Pancreas (tissue), 10 donors: ENCODE results near the gene ZBTB1. TPM values are rescaled to one million over a fixed set of nuclear protein-coding genes. Genes with fewer than 3 reads are reported as not detected.

Source experiments
- ATAC-seq, 4 donors: fragments of 200-7000 bp; cut with Tn5 transposase; one replicate each; pipeline versions ENCODE4 v1.8.0 to v1.9.1; 2020; ENCODE audit warnings: mild to moderate bottlenecking in 4 of 4, moderate library complexity in 4 of 4
- DNase-seq, 6 donors: peaks; one replicate each; pipeline ENCODE4 v3.0.0-alpha.2; 2020
- FAIRE-seq: peaks from 2 replicates; lab custom pipeline; 2012; peaks lifted over from hg19 to GRCh38; lab: Jason Lieb, UNC
- H3K27ac ChIP-seq, 4 donors: fragments of 200-600 bp; sonication (generic); 1 replicate in 3 of 4; 2 replicates in 1 of 4; pipeline versions ENCODE4 v1.5.0 to v1.8.0; 2020
- H3K27me3 ChIP-seq, 4 donors: fragments of 200-600 bp; one replicate each; pipeline ENCODE4 v1.8.0; 2021
- H3K36me3 ChIP-seq, 3 donors: fragments of 200-600 bp; sonication (generic) in 1 of 3; one replicate each; pipeline versions ENCODE4 v1.5.0 to v1.8.0; 2020 to 2021
- H3K4me1 ChIP-seq, 3 donors: fragments of 200-600 bp; one replicate each; pipeline ENCODE4 v1.8.0; 2021
- H3K4me3 ChIP-seq, 4 donors: fragments of 200-600 bp; sonication (generic) in 2 of 4; one replicate each; pipeline versions ENCODE4 v1.5.0 to v1.8.0; 2020 to 2021
- H3K9me3 ChIP-seq, 4 donors: fragments of 200-600 bp; one replicate each; pipeline ENCODE4 v1.8.0; 2021
- WGBS, 2 donors: extraction: QIAGEN DNeasy Blood & Tissue Kit; methylation state at CpG; one replicate each; pipeline ENCODE4 v1.1.7; 2013; 5-methylcytosine and 5-hydroxymethylcytosine counted together
- intact Hi-C, 3 donors: fragments of 100-400 bp; cut with DNase I; formaldehyde crosslinking; loops; one replicate each; pipeline versions ENCODE4 v1.11.1 to v1.14.2; 2022
- polyA plus RNA-seq, 2 donors: library from polyadenylated mRNA; stranded (reverse); fragments of 200-250 nt; gene quantifications; one replicate each; pipeline ENCODE4 v1.2.3, GENCODE V29; 2013
- total RNA-seq, 6 donors: library from RNA; stranded (reverse); fragmentation: NEBNext Ultra II Directional in 4 of 6; extraction: Animal tissue kit (Norgen Biotek cat#: 25700) in 4 of 6; gene quantifications; one replicate each; pipeline versions ENCODE4 v1.2.1 to v1.2.4, GENCODE V29; 2021 to 2023
- TF ChIP-seq, protein P1 (sequence below), 4 donors: fragments of 200-600 bp; sonication (generic) in 3 of 4; IDR thresholded peaks; one replicate each; pipeline versions ENCODE4 v1.5.0 to v1.8.0; 2021; ENCODE audit warnings: antibody characterized with exemption in 4 of 4
- donor health status: healthy with polysubstance abuse.
- donor health status: DM: no; HTN: no; CAD: no; lungs with moderate emphysema.
- donor health status: DM: no; HTN: no; CAD: no.
- donor health status: control.
- donor health status: control.
- donor health status: Bipolar disorder and iron deficiency.
- donor health status: DM: yes; HTN: yes; CAD: no.
- donor health status: DM: no; HTN: no; CAD: no.
- donor health status: DM: no; HTN: no; CAD: no.
- donor health status: DM: yes; HTN: yes; CAD: no.

Gene ZBTB1
- total and polyA plus RNA-seq, 8 donors, result 8.7 to 24.3 (median 11.9) TPM

- Histone ChIP-seq H3K9me3 (no peaks in the 10 kb centered on the region), H3K4me3 (no peak overlapping the region), H3K4me1 (peaks cover 4 to 10% (median 6%) of the 10 kb centered on the region in 3 donors), H3K27ac (no peak overlapping the region), H3K36me3 (peaks cover 0 to 4% (median 0%) of the 10 kb centered on the region in 3 donors), H3K27me3 (no peaks in the 10 kb centered on the region)
- WGBS, 2 donors, result 91 to 92% methylated on average over 6 of the region's 6 CpGs
- no peak for FAIRE-seq
- intact Hi-C loops, result no loop called here
- DNase-seq, result no peak
- TF ChIP-seq, protein P1, sequence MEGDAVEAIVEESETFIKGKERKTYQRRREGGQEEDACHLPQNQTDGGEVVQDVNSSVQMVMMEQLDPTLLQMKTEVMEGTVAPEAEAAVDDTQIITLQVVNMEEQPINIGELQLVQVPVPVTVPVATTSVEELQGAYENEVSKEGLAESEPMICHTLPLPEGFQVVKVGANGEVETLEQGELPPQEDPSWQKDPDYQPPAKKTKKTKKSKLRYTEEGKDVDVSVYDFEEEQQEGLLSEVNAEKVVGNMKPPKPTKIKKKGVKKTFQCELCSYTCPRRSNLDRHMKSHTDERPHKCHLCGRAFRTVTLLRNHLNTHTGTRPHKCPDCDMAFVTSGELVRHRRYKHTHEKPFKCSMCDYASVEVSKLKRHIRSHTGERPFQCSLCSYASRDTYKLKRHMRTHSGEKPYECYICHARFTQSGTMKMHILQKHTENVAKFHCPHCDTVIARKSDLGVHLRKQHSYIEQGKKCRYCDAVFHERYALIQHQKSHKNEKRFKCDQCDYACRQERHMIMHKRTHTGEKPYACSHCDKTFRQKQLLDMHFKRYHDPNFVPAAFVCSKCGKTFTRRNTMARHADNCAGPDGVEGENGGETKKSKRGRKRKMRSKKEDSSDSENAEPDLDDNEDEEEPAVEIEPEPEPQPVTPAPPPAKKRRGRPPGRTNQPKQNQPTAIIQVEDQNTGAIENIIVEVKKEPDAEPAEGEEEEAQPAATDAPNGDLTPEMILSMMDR (IDR thresholded peaks at IDR 0.05), result no peak
- no peak for ATAC-seq
Measured at GRCh38 chr14:64463873-64464272, 40.7 kb upstream of the ZBTB1 start.

- no peaks in the 10 kb centered on the region for H3K9me3 ChIP-seq
- no peak overlapping the region for H3K27ac ChIP-seq
- no peaks in the 10 kb centered on the region for H3K27me3 ChIP-seq
- intact Hi-C loops, result no loop called here
- DNase-seq (no peak), FAIRE-seq (no peak), ATAC-seq (peak in 3 of 4 donors; percentile 3 to 24 (median 20))
- WGBS, 2 donors, result 6 to 11% methylated on average over 6 of the region's 6 CpGs
- TF ChIP-seq, protein P1 (IDR thresholded peaks at IDR 0.05), result no peak
- peak overlapping the region; percentile 50 to 85 (median 62) for H3K4me3 ChIP-seq
- peaks cover 0 to 4% (median 0%) of the 10 kb centered on the region in 3 donors for H3K36me3 ChIP-seq
- peaks cover 4 to 10% (median 6%) of the 10 kb centered on the region in 3 donors for H3K4me1 ChIP-seq
Measured at GRCh38 chr14:64464651-64465050, 39.9 kb upstream of the ZBTB1 start.

DNA sequence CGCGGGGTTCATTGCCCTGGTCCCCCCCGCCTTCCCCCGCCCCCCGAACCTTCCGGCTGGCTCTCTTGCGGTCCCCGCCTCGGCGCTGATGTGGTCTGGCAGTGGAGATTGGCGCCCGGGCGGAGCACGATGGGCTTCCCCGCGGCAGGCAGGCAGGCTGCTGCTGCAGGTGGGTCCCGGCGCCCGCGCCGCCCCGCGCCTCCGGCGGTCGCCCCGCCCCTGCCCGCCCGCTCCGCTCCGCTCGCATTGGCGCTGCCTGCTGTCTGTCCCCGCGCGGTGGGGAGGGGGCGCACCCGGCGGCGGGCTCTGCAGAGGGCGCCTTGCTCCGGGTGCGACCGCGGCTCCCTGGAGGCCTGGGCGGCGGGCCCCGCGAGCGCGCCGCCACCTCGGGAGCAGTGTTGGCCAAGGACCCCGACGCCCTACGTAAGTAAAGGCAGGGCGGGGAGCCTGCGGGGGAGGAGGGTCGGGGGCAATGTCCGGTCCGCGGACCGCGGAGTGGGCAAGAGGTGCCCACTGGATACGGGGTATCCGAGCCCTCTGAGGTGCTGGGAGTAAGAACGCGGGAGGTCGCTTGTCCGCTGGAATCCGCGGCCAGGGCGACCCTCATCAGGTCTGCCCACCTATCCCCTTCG is 39.3 kb upstream of the ZBTB1 start, which contains the start of gene AKAP5:
Gene AKAP5 (plus strand): TSS at position 309 of the 632 bp plus-strand sequence. CDS start 2,896 bp downstream, outside the sequence.
- TF ChIP-seq, protein P1 (IDR thresholded peaks at IDR 0.05), result no peak
- H3K27me3 ChIP-seq, result no peaks in the 10 kb centered on the region
- peak within 1 kb of the TSS in 1 of 4 donors; percentile 27 for H3K27ac ChIP-seq
- peak within 1 kb of the TSS; percentile 50 to 85 (median 62) for H3K4me3 ChIP-seq
- intact Hi-C loops, result no loop called here
- no peaks in the 10 kb centered on the region for H3K36me3 ChIP-seq
- FAIRE-seq (no peak), DNase-seq (peak; percentile 60 to 88 (median 70)), ATAC-seq (peak; percentile 89 to 97 (median 94))
- WGBS, 2 donors, result 1% methylated on average over 63 to 74 of the region's 74 CpGs
- peaks cover 4 to 10% (median 6%) of the 10 kb centered on the region in 3 donors for H3K4me1 ChIP-seq
- no peaks in the 10 kb centered on the region for H3K9me3 ChIP-seq

DNA sequence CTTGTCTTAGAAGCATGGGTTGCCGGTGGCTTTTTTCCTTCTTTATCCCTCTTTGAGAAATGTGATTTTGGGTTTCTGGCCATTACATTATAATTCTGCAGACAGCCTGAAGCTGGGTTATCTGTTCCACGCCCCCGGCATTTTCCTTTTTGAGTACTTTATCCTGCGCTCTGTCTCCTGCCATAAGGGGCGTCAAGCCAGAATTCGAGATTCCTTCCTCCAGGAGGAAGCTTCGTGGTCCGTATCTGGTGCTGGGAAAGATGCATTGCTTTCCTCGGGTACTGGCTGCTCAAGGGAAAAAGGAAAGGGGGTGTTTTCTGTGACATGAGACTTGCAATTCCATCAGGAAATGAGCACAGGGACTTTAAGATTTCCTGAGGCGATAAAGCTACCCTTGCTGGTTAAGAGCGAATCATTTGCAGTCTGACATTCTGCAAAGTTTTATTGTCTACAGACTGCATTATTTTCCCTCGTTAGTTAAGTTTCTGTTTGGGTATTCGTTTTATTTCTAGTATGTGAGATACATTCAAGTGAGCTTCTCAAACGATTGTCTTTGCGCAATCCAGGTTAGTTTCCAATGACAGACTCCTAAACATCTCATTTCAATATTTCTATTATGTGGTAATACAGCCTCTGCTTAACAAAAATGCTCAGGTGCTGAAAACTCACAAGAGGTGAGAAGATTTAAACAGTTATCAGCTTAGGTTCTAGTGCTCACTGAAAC is 38.6 kb upstream of the ZBTB1 start:
- peak overlapping the region in 1 of 4 donors; percentile 27 for H3K27ac ChIP-seq
- no peak for FAIRE-seq
- 7% methylated on average over 15 of the region's 15 CpGs for WGBS, 2 donors

More for the DNA sequence above, 38.6 kb upstream of the ZBTB1 start:
- no peaks in the 10 kb centered on the region for H3K27me3 ChIP-seq
- no peak for DNase-seq
- H3K36me3 ChIP-seq, result no peaks in the 10 kb centered on the region
- peaks cover 4 to 10% (median 6%) of the 10 kb centered on the region in 3 donors for H3K4me1 ChIP-seq
- intact Hi-C loops, result no loop called here
- no peaks in the 10 kb centered on the region for H3K9me3 ChIP-seq
- TF ChIP-seq, protein P1 (IDR thresholded peaks at IDR 0.05), result no peak
- ATAC-seq, result peak; percentile 33 to 47 (median 42)
- H3K4me3 ChIP-seq, result peak overlapping the region; percentile 50 to 85 (median 62)
